ENCODE measurements around the gene NTN1. TPM values are rescaled to one million over a fixed set of nuclear protein-coding genes. Genes with fewer than 3 reads are reported as not detected.

NTN1 gene
- total RNA-seq, 1 experiment from 2014 or later: 4.2 TPM

DNA sequence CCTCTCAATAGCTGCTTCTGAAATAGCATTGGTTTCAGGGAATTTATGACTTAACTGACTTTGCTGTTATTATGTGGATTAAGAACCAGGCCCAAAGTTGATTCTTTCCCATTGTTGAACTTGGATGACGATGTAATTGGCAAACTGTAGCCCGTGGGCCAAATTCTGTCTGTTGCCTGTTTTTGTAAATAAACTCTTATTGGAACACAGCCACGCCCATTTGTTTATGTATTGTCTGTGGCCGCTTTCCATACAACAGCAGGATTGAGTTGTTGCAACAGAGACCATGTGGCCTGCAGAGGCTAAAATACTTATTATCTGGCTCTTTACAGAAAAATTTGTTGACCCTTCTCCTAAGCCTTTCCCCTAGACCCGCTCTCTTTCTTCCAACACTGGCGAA, 31.6 kb downstream of the NTN1 start:
- intact Hi-C loops (cut with micrococcal nuclease): no loop called here
- Histone ChIP-seq H3K27ac (ENCODE audit: low read depth, low read length) (no peak overlapping the region), H3K9me3 (ENCODE audit: control insufficient read depth in 1 of 2, insufficient read depth in 1 of 2, low read depth in 1 of 2, low read length in 2 of 2) (no peaks in the 10 kb centered on the region), H3K27me3 (ENCODE audit: insufficient read depth, low read length) (no peaks in the 10 kb centered on the region), H3K36me3 (ENCODE audit: control insufficient read depth in 1 of 2, insufficient read depth in 2 of 2, low read length in 2 of 2) (no peaks in the 10 kb centered on the region), H3K4me3 (replicated peaks in 1 of 2; ENCODE audit: low read depth in 1 of 2, low read length in 2 of 2) (no peak overlapping the region), H3K9me2 (ENCODE audit: insufficient read depth) (no peaks in the 10 kb centered on the region), H3K4me2 (ENCODE audit: low read length) (no peak overlapping the region), H4K20me1 (ENCODE audit: insufficient read depth) (no peaks in the 10 kb centered on the region), H3K9ac (ENCODE audit: low read length) (no peak overlapping the region), H3K4me1 (ENCODE audit: control insufficient read depth in 1 of 2, insufficient read depth in 2 of 2, low read length in 2 of 2) (peaks cover 22 to 26% of the 10 kb centered on the region in 2 experiments), H3K79me2 (ENCODE audit: insufficient read depth, low read length) (no peaks in the 10 kb centered on the region), H2AFZ (ENCODE audit: low read depth, low read length, poor library complexity, severe bottlenecking) (no peak overlapping the region)
- BruUV-seq (replicated peaks): no TSS peak
- no peak for TF ChIP-seq SIN3A (IDR thresholded peaks at IDR 0.05; ENCODE audit: low read depth)
- TF ChIP-seq TCF7L2 (IDR thresholded peaks at IDR 0.05; ENCODE audit: borderline replicate concordance, extremely low read depth, insufficient read depth, insufficient read length): no peak
- no peak for TF ChIP-seq EZH2 (IDR thresholded peaks at IDR 0.05)
- TF ChIP-seq RAD21 (IDR thresholded peaks at IDR 0.05; ENCODE audit: low read depth): no peak
- TF ChIP-seq, protein P1, sequence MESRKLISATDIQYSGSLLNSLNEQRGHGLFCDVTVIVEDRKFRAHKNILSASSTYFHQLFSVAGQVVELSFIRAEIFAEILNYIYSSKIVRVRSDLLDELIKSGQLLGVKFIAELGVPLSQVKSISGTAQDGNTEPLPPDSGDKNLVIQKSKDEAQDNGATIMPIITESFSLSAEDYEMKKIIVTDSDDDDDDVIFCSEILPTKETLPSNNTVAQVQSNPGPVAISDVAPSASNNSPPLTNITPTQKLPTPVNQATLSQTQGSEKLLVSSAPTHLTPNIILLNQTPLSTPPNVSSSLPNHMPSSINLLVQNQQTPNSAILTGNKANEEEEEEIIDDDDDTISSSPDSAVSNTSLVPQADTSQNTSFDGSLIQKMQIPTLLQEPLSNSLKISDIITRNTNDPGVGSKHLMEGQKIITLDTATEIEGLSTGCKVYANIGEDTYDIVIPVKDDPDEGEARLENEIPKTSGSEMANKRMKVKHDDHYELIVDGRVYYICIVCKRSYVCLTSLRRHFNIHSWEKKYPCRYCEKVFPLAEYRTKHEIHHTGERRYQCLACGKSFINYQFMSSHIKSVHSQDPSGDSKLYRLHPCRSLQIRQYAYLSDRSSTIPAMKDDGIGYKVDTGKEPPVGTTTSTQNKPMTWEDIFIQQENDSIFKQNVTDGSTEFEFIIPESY (IDR thresholded peaks at IDR 0.05; ENCODE audit: extremely low read depth, insufficient replicate concordance, low read length): no peak
- no peak for TF ChIP-seq POLR2A (IDR thresholded peaks at IDR 0.05; ENCODE audit: borderline replicate concordance, extremely low read depth, insufficient read depth, insufficient read length)
- no peak for TF ChIP-seq SP1 (IDR thresholded peaks at IDR 0.05; ENCODE audit: low read depth)
- TF ChIP-seq, protein P2, sequence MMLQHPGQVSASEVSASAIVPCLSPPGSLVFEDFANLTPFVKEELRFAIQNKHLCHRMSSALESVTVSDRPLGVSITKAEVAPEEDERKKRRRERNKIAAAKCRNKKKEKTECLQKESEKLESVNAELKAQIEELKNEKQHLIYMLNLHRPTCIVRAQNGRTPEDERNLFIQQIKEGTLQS (IDR thresholded peaks at IDR 0.05): no peak
- TF ChIP-seq YY1 (IDR thresholded peaks at IDR 0.05; ENCODE audit: extremely low read depth, insufficient replicate concordance, low read depth, low read length): no peak
- TF ChIP-seq, protein P3, sequence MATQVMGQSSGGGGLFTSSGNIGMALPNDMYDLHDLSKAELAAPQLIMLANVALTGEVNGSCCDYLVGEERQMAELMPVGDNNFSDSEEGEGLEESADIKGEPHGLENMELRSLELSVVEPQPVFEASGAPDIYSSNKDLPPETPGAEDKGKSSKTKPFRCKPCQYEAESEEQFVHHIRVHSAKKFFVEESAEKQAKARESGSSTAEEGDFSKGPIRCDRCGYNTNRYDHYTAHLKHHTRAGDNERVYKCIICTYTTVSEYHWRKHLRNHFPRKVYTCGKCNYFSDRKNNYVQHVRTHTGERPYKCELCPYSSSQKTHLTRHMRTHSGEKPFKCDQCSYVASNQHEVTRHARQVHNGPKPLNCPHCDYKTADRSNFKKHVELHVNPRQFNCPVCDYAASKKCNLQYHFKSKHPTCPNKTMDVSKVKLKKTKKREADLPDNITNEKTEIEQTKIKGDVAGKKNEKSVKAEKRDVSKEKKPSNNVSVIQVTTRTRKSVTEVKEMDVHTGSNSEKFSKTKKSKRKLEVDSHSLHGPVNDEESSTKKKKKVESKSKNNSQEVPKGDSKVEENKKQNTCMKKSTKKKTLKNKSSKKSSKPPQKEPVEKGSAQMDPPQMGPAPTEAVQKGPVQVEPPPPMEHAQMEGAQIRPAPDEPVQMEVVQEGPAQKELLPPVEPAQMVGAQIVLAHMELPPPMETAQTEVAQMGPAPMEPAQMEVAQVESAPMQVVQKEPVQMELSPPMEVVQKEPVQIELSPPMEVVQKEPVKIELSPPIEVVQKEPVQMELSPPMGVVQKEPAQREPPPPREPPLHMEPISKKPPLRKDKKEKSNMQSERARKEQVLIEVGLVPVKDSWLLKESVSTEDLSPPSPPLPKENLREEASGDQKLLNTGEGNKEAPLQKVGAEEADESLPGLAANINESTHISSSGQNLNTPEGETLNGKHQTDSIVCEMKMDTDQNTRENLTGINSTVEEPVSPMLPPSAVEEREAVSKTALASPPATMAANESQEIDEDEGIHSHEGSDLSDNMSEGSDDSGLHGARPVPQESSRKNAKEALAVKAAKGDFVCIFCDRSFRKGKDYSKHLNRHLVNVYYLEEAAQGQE (IDR thresholded peaks at IDR 0.05; ENCODE audit: low read depth): no peak
- TF ChIP-seq, protein P4, sequence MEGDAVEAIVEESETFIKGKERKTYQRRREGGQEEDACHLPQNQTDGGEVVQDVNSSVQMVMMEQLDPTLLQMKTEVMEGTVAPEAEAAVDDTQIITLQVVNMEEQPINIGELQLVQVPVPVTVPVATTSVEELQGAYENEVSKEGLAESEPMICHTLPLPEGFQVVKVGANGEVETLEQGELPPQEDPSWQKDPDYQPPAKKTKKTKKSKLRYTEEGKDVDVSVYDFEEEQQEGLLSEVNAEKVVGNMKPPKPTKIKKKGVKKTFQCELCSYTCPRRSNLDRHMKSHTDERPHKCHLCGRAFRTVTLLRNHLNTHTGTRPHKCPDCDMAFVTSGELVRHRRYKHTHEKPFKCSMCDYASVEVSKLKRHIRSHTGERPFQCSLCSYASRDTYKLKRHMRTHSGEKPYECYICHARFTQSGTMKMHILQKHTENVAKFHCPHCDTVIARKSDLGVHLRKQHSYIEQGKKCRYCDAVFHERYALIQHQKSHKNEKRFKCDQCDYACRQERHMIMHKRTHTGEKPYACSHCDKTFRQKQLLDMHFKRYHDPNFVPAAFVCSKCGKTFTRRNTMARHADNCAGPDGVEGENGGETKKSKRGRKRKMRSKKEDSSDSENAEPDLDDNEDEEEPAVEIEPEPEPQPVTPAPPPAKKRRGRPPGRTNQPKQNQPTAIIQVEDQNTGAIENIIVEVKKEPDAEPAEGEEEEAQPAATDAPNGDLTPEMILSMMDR (IDR thresholded peaks at IDR 0.05 in 2 of 3, conservative IDR thresholded peaks at IDR 0.05 in 1 of 3; ENCODE audit: borderline replicate concordance in 1 of 3, insufficient read depth in 1 of 3, low read depth in 2 of 3, low read length in 2 of 3): no peak
- no peak for TF ChIP-seq EZH2phosphoT487 (IDR thresholded peaks at IDR 0.05; ENCODE audit: borderline replicate concordance)
- no peak for TF ChIP-seq SRF (IDR thresholded peaks at IDR 0.05; ENCODE audit: low read depth)
- TF ChIP-seq ZFX (IDR thresholded peaks at IDR 0.05): no peak
- no peak for TF ChIP-seq POLR2AphosphoS5 (IDR thresholded peaks at IDR 0.05; ENCODE audit: low read depth, low read length)
- TF ChIP-seq CEBPB (IDR thresholded peaks at IDR 0.05; ENCODE audit: low read depth): no peak
- TF ChIP-seq EGR1 (IDR thresholded peaks at IDR 0.05; ENCODE audit: low read depth): no peak
- CTCF ChIA-PET: no interaction called here
- DNase-seq (ENCODE audit: low read depth, low spot score) (no peak), ATAC-seq (no peak)
- POLR2A ChIA-PET: no interaction called here
- RAD21 ChIA-PET (ENCODE audit: low non-redundant PET in 1 of 2, low total read pairs in 2 of 2, uncharacterized antibody in 2 of 2, unreplicated experiment in 2 of 2): no interaction called here

Measured in HCT116 (cell line).